Uterus (tissue), 4 donors: ENCODE data around the gene ACBD5. TPM values are rescaled to one million over a fixed set of nuclear protein-coding genes. Genes with fewer than 3 reads are reported as not detected.
A peak's percentile ranks its signal among the peaks of the same experiment; 100 is the strongest.
"Not testable (repeated sequence)": the region's sequence is repeated elsewhere in the genome, so short reads cannot be mapped to it uniquely, and the experiment has no call there.

Experiments
- DNase-seq, 2 donors: peaks; one replicate each; pipeline ENCODE4 v3.0.0-alpha.2; 2019 to 2020
- H3K27ac ChIP-seq, 2 donors: fragments of 200-600 bp; sonication (generic); 1 replicate in 1 of 2; 2 replicates in 1 of 2; pipeline ENCODE4 v1.5.1; 2016 to 2018
- H3K27me3 ChIP-seq, 2 donors: fragments of 200-600 bp; sonication (generic); one replicate each; pipeline ENCODE4 v1.5.1; 2018 to 2019; ENCODE audit warnings: control low read depth in 1 of 2
- H3K36me3 ChIP-seq, 2 donors: fragments of 200-600 bp; sonication (generic); one replicate each; pipeline ENCODE4 v1.5.1; 2019; ENCODE audit warnings: control low read depth in 1 of 2
- H3K4me1 ChIP-seq, 2 donors: fragments of 200-600 bp; sonication (generic); one replicate each; pipeline ENCODE4 v1.5.1; 2018 to 2019; ENCODE audit warnings: control low read depth in 1 of 2
- H3K4me3 ChIP-seq, 2 donors: fragments of 200-600 bp; sonication (generic); 1 replicate in 1 of 2; 2 replicates in 1 of 2; pipeline ENCODE4 v1.5.1; 2018 to 2019; ENCODE audit warnings: mild to moderate bottlenecking in 1 of 2
- H3K9me3 ChIP-seq, 2 donors: fragments of 200-600 bp; sonication (generic); one replicate each; pipeline ENCODE4 v1.5.1; 2019; ENCODE audit warnings: control low read depth in 1 of 2
- CTCF ChIP-seq, 4 experiments: fragments of 200-600 bp in 2 of 4; fragments of 450-650 bp in 2 of 4; sonication (generic) in 2 of 4; IDR thresholded peaks; one replicate each; pipeline ENCODE4 v1.5.1; 2016 to 2019; ENCODE audit warnings: antibody characterized with exemption in 4 of 4, mild to moderate bottlenecking in 2 of 4, moderate library complexity in 1 of 4
- POLR2A ChIP-seq, 2 donors: fragments of 450-650 bp; IDR thresholded peaks; one replicate each; pipeline ENCODE4 v1.6.1; 2016; ENCODE audit warnings: antibody characterized with exemption in 2 of 2, mild to moderate bottlenecking in 1 of 2, moderate library complexity in 1 of 2
- intact Hi-C: fragments of 100-400 bp; cut with DNase I; formaldehyde crosslinking; loops from one replicate; pipeline ENCODE4 v1.15.1; 2023; ENCODE audit warnings: low total_unique reads
- total RNA-seq, 4 donors: library from RNA; depleted of rRNA in 3 of 4; stranded (reverse); fragments of >200 nt in 3 of 4; gene quantifications; one replicate each; pipeline versions ENCODE4 v1.1.0 to v1.2.4, GENCODE V29; 2014 to 2023
- donor health status: DM: yes; HTN: yes; CAD: no.

The ACBD5 gene
- total RNA-seq, 4 donors from 2014 or later, result 12.8 to 27.0 (median 17.6) TPM

GRCh38 chr10:27242951-27243551 lies 2.5 kb upstream of the ACBD5 start:
- intact Hi-C loops, result no loop called here
- peak; percentile 46 to 48 for DNase-seq
- Histone ChIP-seq H3K4me3 (peak overlapping the region; percentile 69 to 97), H3K9me3 (no peaks in the 10 kb centered on the region), H3K4me1 (peaks cover 0 to 6% of the 10 kb centered on the region in 2 donors), H3K36me3 (no peaks in the 10 kb centered on the region), H3K27me3 (no peaks in the 10 kb centered on the region), H3K27ac (peak overlapping the region; percentile 94 to 99)
- TF ChIP-seq CTCF (IDR thresholded peaks at IDR 0.05) (no peak), POLR2A (IDR thresholded peaks at IDR 0.05) (no peak)

- TF ChIP-seq CTCF (IDR thresholded peaks at IDR 0.05), result no peak
- no peak for TF ChIP-seq POLR2A (IDR thresholded peaks at IDR 0.05)
- intact Hi-C loops, result no loop called here
Measured at GRCh38 chr10:27242473-27242950, 1.9 kb upstream of the ACBD5 start.

GRCh38 chr10:27241652-27242472 lies 1.3 kb upstream of the ACBD5 start:
- intact Hi-C loops, result no loop called here
- Histone ChIP-seq H3K27me3 (no peaks in the 10 kb centered on the region), H3K27ac (peak overlapping the region; percentile 94 to 99), H3K36me3 (no peaks in the 10 kb centered on the region), H3K9me3 (no peaks in the 10 kb centered on the region), H3K4me3 (peak overlapping the region; percentile 69 to 97), H3K4me1 (peaks cover 0 to 6% of the 10 kb centered on the region in 2 donors)
- peak; percentile 86 to 91 for TF ChIP-seq POLR2A (IDR thresholded peaks at IDR 0.05)
- TF ChIP-seq CTCF (IDR thresholded peaks at IDR 0.05), result peak; percentile 25 to 71 (median 40)
- DNase-seq, result peak; percentile 88 to 92

More at GRCh38 chr10:27242473-27242950, 1.9 kb upstream of the ACBD5 start:
- Histone ChIP-seq H3K9me3 (no peaks in the 10 kb centered on the region), H3K4me1 (peaks cover 0 to 6% of the 10 kb centered on the region in 2 donors), H3K27ac (peak overlapping the region; percentile 94 to 99), H3K4me3 (peak overlapping the region; percentile 69 to 97), H3K36me3 (no peaks in the 10 kb centered on the region), H3K27me3 (no peaks in the 10 kb centered on the region)
- DNase-seq, result no peak

GRCh38 chr10:27241010-27241651 lies 534 bp upstream of the ACBD5 start:
- peak overlapping the region; percentile 69 to 97 for H3K4me3 ChIP-seq
- intact Hi-C loops, result no loop called here
- no peaks in the 10 kb centered on the region for H3K36me3 ChIP-seq
- H3K9me3 ChIP-seq, result no peaks in the 10 kb centered on the region
- TF ChIP-seq CTCF (IDR thresholded peaks at IDR 0.05) (no peak), POLR2A (IDR thresholded peaks at IDR 0.05) (no peak)
- peak overlapping the region; percentile 94 to 99 for H3K27ac ChIP-seq
- no peaks in the 10 kb centered on the region for H3K27me3 ChIP-seq
- peak in 1 of 2 donors; percentile 31 for DNase-seq
- peaks cover 0 to 6% of the 10 kb centered on the region in 2 donors for H3K4me1 ChIP-seq

GRCh38 chr10:27237531-27237930 lies 3.1 kb downstream of the ACBD5 start:
- DNase-seq, H3K4me3 ChIP-seq, H3K27ac ChIP-seq, H3K36me3 ChIP-seq, intact Hi-C loops, H3K27me3 ChIP-seq, H3K9me3 ChIP-seq, H3K4me1 ChIP-seq: not testable (repeated sequence)

- H3K27ac ChIP-seq, H3K4me3 ChIP-seq, intact Hi-C loops, H3K4me1 ChIP-seq, H3K36me3 ChIP-seq, DNase-seq, H3K9me3 ChIP-seq, H3K27me3 ChIP-seq: not testable (repeated sequence)
Measured at GRCh38 chr10:27236589-27237128, 3.9 kb downstream of the ACBD5 start.
